NCI-H748 (cell line): ENCODE data around the gene MINK1.
"Not testable (repeated sequence)": the region's sequence is repeated elsewhere in the genome, so short reads cannot be mapped to it uniquely, and the experiment has no call there.

Experiments used
- DNase-seq: peaks from one replicate; lab custom pipeline; 2025; ENCODE audit not compliant: unreplicated experiment; lab: John Stamatoyannopoulos, UW

MINK1 gene

GRCh38 chr17:4843321-4844000 is 10.3 kb downstream of the MINK1 start:
- no peak for DNase-seq

DNA sequence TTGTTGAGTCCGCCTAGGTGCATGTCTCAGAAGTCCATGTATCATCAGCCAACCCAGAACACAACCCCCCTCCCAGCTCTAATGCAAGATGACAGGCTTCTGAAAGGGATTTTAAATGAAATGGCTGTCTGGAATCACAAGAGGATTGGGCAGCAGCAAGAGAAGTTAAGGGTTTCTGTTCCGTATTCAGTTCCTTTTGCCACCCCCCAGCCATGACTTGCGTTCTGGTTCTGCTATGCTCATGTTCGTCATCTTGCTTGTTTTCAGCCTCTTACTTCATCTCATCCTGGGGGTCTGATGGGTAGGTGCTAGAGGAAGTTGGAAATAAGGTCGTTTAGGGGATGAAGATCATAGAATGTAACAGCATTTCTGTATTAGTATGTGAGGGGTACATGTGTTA is 12.0 kb downstream of the MINK1 start:
- DNase-seq, result no peak

- DNase-seq, result no peak
Measured at GRCh38 chr17:4846635-4847390, 13.7 kb downstream of the MINK1 start.

DNA sequence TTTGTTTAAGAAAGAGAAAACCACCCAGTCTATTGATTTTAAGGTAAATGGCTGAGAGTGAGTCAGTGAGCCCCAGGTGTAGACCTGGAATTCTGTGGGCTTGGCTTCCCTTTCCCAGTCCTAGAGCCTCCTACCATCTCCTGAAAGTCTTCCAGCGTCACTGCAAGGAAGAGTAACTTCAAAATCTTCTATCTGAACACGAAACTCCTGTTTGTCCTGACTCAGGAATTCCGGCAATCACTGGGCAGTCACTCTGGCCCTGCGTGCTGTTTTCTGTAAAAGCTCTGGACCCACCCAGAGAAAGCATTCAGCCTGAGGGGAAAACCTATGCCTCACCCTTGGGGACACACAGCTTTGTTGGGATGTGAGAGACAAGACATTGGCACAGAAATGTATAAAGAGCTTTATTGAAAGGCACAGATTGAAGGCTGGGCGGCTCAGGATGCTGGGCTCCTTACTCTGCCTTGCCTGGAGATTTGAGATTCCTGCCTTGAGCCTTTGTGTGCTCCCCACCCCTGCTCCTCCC is 15.9 kb downstream of the MINK1 start:
- DNase-seq, result no peak

DNA sequence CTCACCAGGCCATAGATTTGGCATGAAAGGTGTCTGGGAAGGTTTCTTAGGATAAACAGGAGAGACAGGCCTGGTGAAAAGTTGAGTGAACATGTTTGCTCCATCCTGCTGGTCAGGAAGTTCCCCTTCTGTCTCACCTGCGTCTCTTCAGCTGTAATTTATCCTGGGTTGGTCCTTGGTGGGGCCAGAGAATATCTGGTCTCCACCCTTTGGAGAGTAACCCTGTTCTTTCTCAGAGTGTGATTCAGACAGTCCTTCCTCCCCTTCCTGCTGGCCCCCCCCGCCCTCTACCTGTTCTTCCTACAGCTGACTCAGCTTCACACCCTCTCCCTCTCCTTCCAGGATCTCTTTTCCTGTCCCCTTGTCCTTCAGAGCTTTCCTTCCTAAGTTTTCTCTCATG is 17.1 kb downstream of the MINK1 start:
- no peak for DNase-seq

- DNase-seq, result no peak
Measured at GRCh38 chr17:4851084-4851483, 17.9 kb downstream of the MINK1 start.

GRCh38 chr17:4852567-4853207 is 19.5 kb downstream of the MINK1 start:
- no peak for DNase-seq

GRCh38 chr17:4853208-4853671 is 20.1 kb downstream of the MINK1 start:
- DNase-seq, result no peak

GRCh38 chr17:4854111-4854681 is 21.1 kb downstream of the MINK1 start:
- no peak for DNase-seq

DNA sequence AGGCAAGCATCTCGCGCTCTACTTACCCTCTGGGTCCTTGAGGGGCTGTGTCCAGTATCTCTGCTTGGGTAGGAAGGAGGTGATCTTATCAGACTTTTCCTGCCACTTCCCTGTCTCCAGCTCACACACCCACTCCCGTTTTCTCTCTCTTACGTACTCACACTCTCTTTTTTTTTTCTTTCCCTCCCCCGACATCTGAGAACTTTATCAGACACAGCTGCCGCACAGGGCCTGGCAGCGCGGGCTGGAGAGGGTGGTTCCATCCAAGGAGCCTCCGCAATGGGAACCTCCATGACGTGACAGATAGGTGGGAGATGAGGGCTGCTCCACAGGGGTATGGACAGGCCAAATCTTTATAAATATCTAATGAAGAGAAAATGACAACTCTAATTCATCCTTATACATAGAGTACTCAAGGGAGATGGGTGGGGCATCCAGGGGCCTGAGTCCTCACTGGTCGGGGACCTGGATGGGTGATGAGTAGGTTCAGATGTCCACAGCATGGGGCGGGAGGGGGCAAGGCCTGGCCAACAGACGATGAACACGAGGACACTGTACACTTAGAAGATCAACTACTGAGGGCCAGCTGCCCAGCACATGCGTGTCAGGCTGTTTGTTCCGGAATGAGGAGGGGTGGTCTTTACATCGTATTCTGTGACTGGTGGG is 23.3 kb downstream of the MINK1 start:
- no peak for DNase-seq

- DNase-seq, result no peak
Measured at GRCh38 chr17:4856937-4857314, 23.8 kb downstream of the MINK1 start.

DNA sequence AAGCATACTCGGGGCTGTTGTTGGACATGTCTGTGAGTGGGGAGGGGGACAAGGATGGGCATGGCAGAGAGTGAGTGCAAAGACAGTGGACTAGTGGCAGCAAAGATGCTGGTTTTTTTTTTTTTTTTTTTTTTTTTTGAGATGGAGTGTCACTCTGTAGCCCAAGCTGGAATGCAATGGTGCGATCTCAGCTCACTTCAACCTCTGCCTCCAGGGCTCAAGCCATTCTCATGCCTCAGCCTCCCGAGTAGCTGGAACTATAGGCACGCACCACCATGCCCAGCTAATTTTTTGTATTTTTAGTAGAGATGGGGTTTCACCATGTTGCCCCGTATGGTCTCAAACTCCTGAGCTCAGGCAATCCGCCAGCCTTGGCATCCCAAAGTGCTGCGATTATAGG is 24.2 kb downstream of the MINK1 start:
- not testable (repeated sequence) for DNase-seq

- no peak for DNase-seq
Measured at GRCh38 chr17:4858068-4858881, 25.1 kb downstream of the MINK1 start.

DNA sequence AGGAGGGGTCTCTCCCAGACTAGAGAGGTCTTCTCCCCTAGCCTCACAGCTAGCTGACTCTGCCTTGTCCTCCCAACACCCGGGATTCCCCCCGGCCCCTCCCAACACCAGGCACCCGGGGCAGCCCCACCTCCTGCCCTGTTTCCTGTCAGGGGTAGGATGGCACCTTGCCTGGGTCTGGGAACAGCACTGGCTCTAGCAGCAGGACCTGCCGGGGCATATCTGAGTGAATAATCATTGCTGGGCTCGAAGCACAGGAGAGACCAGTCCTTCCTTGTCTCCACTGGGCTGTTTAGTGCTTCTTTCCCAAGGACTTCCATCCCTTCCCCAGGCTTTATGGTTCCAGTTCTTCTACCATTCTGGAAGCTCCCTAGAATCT is 25.7 kb downstream of the MINK1 start:
- no peak for DNase-seq

GRCh38 chr17:4859816-4860625 is 26.9 kb downstream of the MINK1 start:
- DNase-seq, result no peak

GRCh38 chr17:4860651-4861050 is 27.5 kb downstream of the MINK1 start:
- no peak for DNase-seq

GRCh38 chr17:4861052-4861451 is 27.9 kb downstream of the MINK1 start:
- peak; percentile 37 for DNase-seq

- DNase-seq, result no peak
Measured at GRCh38 chr17:4862720-4863119, 29.6 kb downstream of the MINK1 start.

DNA sequence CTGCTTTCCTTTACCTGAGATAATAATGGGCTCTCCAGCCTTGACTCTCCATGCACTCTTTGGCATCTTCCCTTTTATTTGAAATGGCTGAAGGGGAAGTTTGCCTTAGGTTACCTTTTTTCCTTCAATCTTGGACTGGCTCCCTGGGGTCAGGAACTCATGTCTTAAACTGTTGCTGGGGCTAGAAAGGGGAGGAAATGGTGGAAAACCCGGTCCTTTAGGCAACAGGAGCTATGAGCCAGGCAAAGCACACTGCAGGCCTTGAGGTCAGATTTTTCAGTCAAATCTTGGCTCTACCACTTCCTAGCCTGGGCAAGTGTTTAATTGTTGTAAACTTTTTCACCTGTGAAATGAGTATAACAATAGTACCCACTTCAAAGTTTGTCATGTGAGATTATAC is 30.2 kb downstream of the MINK1 start:
- no peak for DNase-seq
